HG02885 (cell line): ENCODE measurements around the gene CMTR2.

ENCODE experiments used
- ATAC-seq: cut with Tn5 transposase; IDR thresholded peaks from one replicate; pipeline ENCODE4 v1.9.1; 2021; ENCODE audit warnings: mild to moderate bottlenecking; ENCODE audit not compliant: unreplicated experiment, poor library complexity

Gene CMTR2

DNA sequence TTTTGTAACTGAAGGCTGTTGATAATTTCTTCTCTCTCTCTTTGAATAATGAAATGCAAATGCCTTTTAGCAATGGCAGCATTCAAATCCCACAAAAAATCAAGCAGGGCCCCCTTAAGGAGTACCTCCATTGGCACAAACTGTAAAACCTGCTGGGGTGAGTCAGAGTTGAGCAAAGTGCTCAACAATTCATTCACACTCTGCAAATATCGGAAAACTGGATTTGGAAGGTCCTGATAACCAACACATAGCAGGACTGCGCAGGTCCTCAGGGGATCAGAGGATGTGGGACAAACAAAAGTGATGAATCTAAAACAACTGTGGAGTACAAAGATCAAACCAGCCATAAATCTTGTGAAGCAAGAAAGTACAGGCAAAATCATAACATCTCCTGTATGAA, 5.6 kb downstream of the CMTR2 start:
- ATAC-seq = no peak

DNA sequence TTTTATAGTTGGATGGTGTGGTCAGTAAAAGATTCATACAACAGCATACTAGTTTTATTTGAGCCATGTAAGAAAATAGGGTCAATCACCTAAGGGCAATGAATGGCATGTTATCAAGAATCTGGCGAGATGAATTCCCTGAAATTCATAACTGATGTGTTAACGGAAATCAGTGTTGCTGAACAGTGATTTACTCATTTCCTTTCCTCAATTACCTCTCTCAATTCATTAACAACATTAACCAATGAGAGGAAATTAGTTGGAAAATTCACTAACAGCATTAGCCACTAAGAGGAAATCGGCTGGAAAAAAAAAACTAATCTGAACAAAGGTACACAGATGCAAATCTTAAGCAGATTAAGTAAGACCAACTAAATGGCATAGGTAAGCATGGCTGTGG, 6.3 kb downstream of the CMTR2 start:
- no peak for ATAC-seq

DNA sequence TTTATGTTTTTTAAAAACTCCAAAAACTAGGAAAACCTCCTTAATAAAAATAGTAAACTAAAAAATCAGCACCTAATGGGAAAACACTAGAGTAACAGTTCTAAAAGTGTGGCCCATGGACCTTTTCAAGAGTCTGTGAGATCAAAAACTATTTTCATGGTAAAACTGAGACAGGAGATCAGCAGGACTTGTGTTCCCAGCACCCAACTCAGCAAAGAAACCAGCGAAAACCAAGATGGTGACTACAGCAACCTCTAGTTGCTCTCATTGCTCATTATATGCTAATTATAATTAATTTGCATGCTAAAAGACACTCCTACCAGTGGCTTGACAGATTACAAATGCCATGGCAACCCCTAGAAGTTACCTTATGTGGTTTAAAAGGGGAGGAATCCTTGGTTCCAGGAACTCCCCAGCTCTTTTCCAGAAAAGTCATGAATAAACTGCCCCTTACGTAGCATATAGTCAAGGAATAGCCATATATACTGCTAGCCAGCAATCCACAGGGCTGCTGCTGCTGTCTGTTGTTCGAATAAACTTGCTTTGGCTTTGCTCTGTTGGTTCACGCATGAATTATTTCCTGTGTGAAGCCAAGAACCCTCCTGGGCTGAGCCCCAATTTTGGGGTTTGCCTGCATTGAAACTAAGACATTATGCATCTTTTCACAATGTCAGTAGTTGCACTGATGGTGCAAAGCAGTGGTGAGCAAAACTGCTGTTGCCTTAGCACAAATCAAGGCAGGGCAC, 12.4 kb downstream of the CMTR2 start:
- no peak for ATAC-seq

DNA sequence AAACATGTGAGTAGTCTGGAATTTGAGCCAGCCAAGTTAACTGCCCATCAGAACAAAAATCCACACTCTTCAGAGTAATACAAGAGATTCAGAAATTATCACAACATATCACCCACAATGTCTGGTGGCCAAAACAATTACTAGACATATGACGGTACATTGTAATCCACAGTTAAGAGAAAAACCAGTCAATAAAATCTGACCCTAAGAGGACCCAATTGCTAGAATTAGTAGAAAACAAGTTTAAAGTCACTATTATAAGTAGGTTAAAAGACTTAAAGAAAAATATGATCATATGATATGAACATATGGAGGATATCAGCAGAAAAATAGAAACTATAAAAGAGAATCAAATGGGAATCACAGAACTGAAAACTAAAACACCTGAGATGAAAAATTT, 15.8 kb downstream of the CMTR2 start:
- ATAC-seq = no peak

DNA sequence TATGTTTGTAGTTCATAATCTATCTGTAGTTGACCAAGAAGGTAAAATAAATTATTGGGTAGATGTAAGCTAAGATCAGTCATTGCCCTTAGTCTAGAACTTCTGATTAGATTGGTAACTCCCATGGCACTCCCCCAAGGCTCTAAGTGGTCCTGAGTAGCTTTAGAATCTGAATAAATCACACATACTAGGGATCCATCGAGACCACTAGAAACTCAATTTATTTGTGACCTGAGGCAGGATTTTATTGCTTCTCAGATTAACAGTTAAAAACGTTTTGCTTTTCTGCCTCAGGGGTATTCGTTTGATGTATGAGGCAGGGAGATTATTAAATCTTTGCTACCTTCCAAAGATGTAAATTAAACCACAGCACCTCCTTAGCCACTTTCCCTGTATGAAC, 24.9 kb downstream of the CMTR2 start:
- ATAC-seq = no peak

DNA sequence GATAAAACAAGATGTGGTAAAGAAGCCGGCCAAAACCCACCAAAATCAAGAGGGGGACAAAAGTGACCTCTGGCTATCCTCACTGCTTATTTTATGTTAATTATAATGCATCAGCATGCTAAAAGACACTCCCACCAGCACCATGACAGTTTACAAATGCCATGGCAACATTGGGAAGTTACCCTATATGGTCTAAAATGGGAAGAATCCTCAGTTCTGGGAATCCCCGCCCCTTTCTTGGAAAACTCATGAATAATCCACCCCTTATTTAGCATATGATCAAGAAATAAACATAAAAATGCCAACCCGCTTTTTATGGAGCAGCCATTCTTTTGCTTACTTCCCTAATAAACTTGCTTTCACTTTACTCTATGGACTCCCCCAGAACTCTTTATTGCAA, 25.6 kb downstream of the CMTR2 start:
- no peak for ATAC-seq

DNA sequence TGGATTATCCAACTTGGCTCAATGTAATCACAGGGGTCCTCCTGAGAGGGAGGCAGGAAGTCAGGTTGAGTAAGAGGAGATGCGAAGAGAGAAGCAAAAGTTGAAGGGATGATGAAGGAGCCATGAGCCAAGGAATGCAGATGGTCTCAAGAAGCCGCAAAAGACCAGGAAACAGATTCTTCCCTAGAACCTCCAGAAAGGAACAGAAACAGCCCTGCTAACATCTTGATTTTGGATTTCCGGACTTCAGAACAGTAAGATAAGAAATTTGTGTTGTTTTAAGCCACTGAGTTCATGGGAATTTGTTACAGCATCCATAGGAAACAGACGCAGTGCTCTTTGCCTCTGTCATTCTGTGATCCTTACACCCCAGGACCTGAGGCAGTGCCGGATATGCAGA, 26.8 kb downstream of the CMTR2 start:
- ATAC-seq = no peak

DNA sequence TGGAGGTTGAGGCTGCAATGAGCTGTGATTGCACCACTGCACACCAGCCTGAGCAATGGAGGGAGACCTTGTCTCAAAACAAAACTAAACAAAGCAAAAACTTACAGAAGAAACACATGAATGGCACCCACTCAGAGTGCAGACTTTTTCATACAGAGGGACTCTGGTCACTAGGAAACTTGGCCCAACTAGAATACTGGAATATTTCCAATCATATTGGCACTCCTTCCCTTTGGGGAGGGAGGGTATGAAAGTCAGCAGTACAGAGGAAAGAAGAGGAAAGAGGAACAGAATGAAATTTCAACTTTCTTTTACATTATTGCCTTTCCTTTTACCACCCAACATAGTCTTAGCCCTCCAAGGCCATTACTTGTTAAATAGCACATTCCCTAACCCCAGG, 28.2 kb downstream of the CMTR2 start:
- no peak for ATAC-seq

DNA sequence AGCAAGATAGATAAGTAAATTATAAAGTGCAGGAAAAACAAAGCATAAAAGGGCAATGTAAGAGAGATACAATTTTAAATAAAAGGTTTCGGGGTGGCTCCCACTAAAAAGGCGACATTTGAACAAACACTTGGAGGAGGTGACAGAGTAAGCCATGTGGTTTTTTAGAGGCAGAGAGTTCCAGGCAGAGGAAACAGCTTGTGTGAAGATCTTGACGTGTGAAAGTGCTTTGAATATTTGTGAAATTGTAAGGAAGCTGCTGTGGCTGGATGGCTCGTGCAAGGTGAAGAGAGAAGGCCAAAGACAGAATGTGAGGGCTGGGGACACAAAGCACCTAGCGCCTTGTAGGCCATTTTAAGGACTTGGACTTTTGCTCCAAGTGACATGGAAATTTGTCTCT, 30.1 kb downstream of the CMTR2 start:
- no peak for ATAC-seq

DNA sequence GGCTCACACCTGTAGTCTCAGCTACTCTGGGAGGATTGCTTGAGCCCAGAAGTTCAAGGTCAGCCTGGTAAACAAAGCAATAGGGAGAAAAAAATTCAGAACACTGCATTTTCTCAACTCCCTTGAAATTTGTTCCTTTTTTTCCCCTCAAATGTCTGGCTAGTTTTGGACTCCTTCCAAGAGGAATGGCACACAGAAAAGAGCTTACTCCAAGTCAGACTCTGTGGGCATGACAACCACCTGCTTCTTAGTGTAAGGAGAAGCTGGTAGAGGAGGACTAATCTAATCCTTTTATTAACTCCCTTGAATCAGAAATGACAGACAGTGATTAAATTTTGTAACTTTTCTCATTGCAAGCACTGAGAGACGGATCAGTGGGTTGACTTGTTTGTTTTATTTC, 30.8 kb downstream of the CMTR2 start:
- ATAC-seq = no peak

DNA sequence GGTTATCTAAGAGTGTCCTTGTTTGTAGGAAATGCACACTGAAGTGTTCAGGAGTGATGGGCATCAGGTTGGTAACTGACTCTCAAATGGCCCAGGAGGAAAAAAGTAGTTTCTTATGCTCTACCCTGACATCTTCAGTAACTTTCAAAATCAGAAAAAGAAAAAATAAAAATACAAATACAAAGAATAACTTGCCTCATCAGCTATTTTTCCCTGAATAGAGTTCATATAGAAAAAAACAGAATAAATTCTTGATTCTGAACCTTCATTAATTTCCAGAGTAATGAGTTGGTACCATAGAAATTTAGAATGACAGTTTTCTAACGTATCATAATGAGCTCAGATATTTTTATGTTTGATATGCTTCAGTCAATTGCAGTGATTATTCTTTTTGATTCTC, 31.4 kb downstream of the CMTR2 start:
- no peak for ATAC-seq

DNA sequence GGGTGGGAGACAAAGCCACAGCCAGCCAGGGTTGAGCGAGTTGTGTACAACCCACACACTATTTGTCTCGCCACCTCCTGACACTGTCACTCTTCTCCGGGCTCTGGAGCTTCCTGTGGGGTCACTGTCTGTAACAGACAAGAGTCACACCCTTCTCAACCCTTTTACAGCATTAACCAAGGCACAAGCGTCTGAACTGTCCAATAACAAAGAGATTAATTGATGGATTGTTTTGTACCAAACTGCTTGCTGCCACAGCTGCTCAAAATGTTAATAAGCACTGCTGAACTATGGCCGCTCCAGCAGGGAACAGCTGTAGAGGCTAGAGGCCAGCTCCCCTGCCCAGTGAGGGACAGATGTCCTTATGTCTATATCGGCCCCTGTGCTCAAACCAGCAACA, 33.5 kb downstream of the CMTR2 start:
- no peak for ATAC-seq

DNA sequence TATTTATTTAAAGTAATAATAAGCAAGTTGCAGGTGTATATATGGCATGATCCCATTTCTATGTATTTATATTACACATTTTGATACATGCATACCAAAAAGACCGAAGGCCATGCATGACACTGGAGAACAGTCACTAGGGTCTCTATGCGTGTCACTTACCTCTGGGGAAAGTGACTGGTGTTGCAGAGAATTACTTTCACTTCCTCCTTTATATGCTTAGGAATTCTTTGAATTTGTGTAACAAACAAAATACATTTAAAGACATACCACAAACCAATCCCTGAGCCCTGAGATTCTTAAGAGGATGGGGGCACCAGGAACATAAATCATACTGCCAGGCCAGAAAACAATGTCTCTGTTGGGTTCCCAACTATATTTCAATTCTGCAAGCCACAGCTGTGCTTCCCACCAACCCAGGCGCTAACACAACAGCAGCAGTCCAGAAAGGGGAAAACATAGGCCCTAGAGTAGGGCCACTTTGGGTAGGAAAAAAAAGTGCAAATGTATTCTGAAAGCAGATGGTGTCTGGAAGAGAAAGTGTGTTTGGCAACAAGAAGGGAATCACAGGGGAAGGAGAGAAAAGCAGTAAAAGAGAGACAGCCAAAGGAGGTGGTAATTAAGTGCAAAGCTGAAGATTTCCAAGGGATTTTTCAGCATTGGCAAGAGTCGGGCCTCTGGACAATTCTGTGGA, 34.2 kb downstream of the CMTR2 start:
- ATAC-seq = no peak

DNA sequence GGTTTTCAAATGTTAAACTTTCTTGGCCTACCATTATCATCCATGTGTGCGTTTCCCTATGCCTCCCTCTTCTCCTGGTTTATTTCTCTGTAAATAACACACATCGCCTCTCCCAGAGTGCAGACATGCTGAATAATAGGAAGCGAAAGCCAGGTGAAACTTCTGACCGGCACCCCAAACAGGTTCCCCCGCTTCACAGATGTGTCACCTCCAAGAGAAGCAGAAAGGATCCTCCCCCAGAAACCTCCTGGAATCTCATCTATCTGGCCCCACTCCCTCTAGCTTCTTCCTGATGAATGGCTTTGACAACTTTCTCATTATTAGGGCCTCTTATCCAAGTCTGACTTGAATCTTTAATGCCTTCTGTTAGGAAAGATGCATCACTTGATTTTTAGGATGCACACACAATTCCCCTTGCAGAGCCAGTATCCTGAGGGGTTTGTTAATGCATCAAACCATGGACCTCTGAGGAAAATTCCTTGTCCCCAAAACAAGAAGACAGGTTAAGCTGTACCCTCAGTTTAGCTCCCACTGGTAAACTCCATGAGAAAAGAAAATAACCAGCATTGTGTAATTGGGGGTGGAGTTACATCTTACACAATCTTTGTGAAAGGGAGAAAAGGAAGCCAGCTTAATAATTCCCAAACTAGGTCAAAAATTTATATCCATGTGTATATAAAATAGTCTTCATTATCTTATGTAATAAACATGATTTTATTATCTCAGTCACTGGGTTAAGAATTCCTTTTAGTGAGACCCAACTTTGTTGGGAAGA, 38.6 kb downstream of the CMTR2 start:
- no peak for ATAC-seq

DNA sequence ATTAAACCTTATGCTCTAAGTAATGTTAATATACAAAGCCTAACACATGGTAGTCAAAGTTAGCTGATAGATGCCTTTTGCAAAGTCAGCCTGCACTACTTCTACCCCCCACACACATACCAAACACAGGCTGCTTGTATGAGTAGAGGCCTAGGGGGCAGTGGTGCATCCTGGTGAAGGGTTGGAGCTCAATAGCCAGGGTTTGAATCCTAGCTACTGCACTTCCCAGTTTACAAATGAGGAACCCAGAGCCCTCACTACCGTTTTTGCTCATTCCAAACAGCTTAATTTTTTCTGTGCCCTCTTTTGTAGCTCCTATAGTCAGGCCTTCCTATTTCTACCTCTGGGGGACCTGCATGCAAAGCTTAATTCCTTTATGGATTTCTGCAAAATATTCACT, 39.8 kb downstream of the CMTR2 start:
- ATAC-seq = no peak

DNA sequence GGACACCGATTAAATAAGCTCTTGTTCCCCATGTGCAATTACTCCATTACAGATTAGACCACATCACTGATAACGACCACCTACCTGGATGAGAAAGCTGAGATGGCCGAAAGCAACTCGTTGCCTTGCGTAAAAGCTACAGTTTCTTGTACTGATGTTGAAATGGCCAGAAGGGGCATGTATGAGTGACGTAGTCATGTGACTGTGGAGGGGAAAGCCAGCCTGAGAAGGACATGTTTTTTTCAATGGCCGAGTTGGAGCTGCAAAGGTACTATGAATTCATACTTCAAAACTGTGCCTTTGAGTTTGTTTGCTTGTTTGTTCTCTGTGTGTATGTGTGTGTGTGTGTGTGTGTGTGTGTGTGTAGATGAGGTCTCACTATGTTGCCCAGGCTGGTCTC, 41.7 kb downstream of the CMTR2 start:
- ATAC-seq = no peak

DNA sequence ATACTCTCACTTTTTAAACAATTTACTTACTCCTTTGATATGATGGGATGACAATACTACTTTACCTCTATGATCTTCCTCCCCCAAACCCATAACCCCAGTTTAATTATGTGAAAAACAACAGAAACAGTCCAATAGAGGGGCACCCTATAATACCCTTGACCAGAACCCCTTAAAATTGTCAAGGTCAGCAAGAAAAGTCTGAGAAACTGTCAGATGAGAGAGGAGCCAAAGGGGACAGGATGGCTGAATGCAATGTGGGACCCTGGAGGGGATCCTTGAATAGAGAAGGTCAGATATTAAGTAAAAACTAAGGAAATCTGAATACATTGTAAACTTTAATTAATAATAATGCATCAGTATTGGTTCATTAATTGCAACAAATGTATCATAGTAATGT, 42.9 kb downstream of the CMTR2 start:
- ATAC-seq = no peak

DNA sequence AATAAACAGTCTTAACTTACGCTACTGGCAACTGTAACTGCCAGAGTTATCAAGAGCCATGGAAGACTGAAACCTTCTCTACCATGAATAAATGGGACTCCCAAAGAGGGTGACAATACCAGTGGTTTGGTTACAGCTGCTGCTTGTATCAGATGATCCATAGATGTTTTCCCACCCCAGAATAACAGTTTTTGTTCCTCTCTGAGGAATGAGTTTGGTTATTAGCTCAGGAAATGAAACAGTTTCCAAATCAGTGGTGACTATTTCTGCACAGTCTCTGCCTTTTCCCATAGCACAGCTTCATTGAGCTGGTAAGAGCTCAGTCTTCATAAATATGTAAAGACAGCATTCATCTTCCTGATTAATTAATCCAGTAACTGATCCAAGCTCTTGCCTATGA, 44.7 kb downstream of the CMTR2 start:
- no peak for ATAC-seq

DNA sequence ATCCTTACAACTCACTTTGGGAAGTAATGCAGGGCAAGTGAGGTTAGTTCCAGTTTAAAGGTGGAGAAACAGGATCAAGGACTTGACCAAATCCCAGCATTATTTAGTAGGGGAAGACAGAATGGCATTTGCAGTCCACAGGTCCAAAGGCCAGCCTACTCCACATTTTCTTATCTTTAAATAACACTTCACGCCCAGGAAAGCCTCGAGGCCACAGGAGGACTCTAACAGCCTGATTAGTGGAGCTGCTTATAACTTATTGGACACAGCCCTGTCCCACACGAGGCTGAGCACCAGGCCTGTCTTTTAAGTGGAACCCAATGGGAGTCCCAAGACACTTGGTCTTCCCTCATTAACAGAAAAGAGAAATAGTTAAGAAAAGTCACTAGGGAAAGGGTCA, 46.6 kb downstream of the CMTR2 start:
- no peak for ATAC-seq

DNA sequence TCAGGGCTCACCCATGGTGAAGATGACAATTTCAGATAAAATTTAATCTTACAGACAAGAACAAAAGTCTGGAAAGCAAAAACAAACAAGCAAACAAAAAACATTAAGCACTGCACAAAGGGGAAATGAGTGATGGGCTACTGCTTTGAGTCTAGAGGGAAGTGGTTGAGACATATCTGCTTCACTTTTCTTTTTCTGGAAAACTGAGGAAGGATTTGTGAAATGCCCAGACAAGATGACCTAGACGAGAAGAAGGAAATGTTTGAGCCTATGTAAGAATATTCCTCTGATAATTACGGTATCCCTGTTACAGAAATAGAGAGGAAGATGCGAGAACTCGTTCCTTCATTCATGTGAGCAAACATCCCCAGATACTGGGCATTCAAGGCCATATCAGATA, 47.2 kb downstream of the CMTR2 start:
- no peak for ATAC-seq
